ENCODE results near the gene TMEM131.
A peak's percentile ranks its signal among the peaks of the same experiment; 100 is the strongest.
"Not testable (repeated sequence)": the region's sequence is repeated elsewhere in the genome, so short reads cannot be mapped to it uniquely, and the experiment has no call there.

Gene TMEM131

GRCh38 chr2:97878865-97879264 lies 116.9 kb downstream of the TMEM131 start:
- TF ChIP-seq, protein P1, sequence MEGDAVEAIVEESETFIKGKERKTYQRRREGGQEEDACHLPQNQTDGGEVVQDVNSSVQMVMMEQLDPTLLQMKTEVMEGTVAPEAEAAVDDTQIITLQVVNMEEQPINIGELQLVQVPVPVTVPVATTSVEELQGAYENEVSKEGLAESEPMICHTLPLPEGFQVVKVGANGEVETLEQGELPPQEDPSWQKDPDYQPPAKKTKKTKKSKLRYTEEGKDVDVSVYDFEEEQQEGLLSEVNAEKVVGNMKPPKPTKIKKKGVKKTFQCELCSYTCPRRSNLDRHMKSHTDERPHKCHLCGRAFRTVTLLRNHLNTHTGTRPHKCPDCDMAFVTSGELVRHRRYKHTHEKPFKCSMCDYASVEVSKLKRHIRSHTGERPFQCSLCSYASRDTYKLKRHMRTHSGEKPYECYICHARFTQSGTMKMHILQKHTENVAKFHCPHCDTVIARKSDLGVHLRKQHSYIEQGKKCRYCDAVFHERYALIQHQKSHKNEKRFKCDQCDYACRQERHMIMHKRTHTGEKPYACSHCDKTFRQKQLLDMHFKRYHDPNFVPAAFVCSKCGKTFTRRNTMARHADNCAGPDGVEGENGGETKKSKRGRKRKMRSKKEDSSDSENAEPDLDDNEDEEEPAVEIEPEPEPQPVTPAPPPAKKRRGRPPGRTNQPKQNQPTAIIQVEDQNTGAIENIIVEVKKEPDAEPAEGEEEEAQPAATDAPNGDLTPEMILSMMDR (IDR thresholded peaks at IDR 0.05; ENCODE audit: low read depth, low read length): no peak
- in situ Hi-C loops (cut with HindIII; ENCODE audit: low sequenced_read_pairs): no loop called here
- H3K4me3 ChIP-seq (ENCODE audit: low read depth, low read length): no peak overlapping the region
- DNase-seq (ENCODE audit: low read depth, low spot score): no peak

DNA sequence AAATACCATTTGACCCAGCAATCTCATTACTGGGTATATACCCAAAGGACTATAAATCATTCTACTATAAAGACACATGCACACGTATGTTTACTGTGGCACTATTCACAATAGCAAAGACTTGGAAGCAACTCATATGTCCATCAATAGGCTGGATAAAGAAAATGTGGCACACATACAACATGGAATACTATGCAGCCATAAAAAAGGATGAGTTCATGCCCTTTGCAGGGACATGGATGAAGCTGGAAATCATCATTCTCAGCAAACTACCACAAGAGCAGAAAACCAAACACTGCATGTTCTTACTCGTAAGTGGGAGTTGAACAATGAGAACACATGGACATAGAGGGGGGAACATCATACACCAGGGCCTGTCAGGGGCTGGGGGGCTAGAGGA lies 117.4 kb downstream of the TMEM131 start:
- H3K4me3 ChIP-seq (ENCODE audit: low read depth, low read length); DNase-seq (ENCODE audit: low read depth, low spot score); in situ Hi-C loops (cut with HindIII; ENCODE audit: low sequenced_read_pairs): not testable (repeated sequence)

GRCh38 chr2:97871096-97871780 lies 124.5 kb downstream of the TMEM131 start:
- in situ Hi-C loops (cut with HindIII; ENCODE audit: low sequenced_read_pairs): no loop called here
- DNase-seq (ENCODE audit: low read depth, low spot score): peak; percentile 86

GRCh38 chr2:97870396-97870843 lies 125.3 kb downstream of the TMEM131 start:
- TF ChIP-seq, protein P1 (IDR thresholded peaks at IDR 0.05; ENCODE audit: low read depth, low read length): no peak
- no peak overlapping the region for H3K4me3 ChIP-seq (ENCODE audit: low read depth, low read length)
- DNase-seq (ENCODE audit: low read depth, low spot score): peak; percentile 92
- in situ Hi-C loops (cut with HindIII; ENCODE audit: low sequenced_read_pairs): no loop called here

More at GRCh38 chr2:97871096-97871780, 124.5 kb downstream of the TMEM131 start:
- no peak overlapping the region for H3K4me3 ChIP-seq (ENCODE audit: low read depth, low read length)
- TF ChIP-seq, protein P1 (IDR thresholded peaks at IDR 0.05; ENCODE audit: low read depth, low read length): no peak

GRCh38 chr2:97869722-97870346 lies 125.9 kb downstream of the TMEM131 start:
- TF ChIP-seq, protein P1 (IDR thresholded peaks at IDR 0.05; ENCODE audit: low read depth, low read length): no peak
- no peak overlapping the region for H3K4me3 ChIP-seq (ENCODE audit: low read depth, low read length)
- DNase-seq (ENCODE audit: low read depth, low spot score): no peak
- in situ Hi-C loops (cut with HindIII; ENCODE audit: low sequenced_read_pairs): no loop called here

DNA sequence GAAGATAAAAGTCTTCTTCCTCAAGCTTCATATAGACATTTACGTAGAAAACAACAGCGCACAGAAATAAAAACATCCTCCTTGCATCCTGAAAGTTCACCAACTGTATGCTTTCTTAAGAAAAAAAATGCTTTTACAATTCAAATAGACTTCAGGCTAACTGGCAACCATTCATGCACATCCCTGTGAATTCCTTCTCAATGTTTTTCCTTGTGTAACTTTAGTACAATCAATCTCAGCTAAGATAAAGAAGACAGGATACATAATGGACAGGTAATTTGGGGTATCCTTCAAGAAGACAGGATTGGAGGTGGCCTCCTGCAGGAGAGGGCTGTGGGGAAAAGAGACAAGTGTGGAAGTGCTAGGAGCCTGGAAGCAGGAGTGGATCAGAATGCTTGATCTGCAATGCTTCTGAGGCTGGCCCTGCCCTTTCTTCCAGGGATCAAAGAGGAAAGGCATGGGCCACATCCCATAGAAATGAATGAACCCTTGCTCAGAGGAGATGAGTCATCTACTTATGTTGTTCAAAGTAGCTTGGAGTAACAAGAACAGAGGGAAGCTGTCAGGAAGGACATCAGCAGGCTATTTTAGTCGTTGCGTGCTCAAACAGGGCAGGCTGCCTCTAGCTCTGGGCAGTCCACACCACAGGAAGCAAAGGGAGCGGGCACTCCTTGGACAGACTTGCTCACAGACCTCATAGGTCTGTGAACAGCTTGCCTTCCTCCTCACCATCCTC lies 126.6 kb downstream of the TMEM131 start:
- DNase-seq (ENCODE audit: low read depth, low spot score): peak; percentile 93
- in situ Hi-C loops (cut with HindIII; ENCODE audit: low sequenced_read_pairs): no loop called here

More for the DNA sequence above, 126.6 kb downstream of the TMEM131 start:
- TF ChIP-seq, protein P1 (IDR thresholded peaks at IDR 0.05; ENCODE audit: low read depth, low read length): no peak
- H3K4me3 ChIP-seq (ENCODE audit: low read depth, low read length): no peak overlapping the region

All from astrocyte of the spinal cord (primary cell).